Upper lobe of left lung (tissue), 4 donors: Measurements from ENCODE around the gene NEB.

Source experiments
- CTCF ChIP-seq, 6 experiments: fragments of 450-650 bp in 4 of 6; fragments of 200-600 bp in 2 of 6; sonication (generic) in 2 of 6; IDR thresholded peaks; one replicate each; pipeline ENCODE4 v1.5.1; 2016 to 2019; ENCODE audit warnings: antibody characterized with exemption in 6 of 6
- EP300 ChIP-seq, 4 donors: sonication (generic); formaldehyde crosslinking; IDR thresholded peaks; one replicate each; pipeline ENCODE4 v1.5.1; 2017; ENCODE audit warnings: antibody characterized with exemption in 4 of 4, control low read depth in 2 of 4

GRCh38 chr2:151777487-151777886 lies 43.2 kb upstream of the NEB start:
- TF ChIP-seq CTCF (IDR thresholded peaks at IDR 0.05) = no peak
- TF ChIP-seq EP300 (IDR thresholded peaks at IDR 0.05) = no peak
